Choroid plexus epithelial cell (primary cell): ENCODE results near the gene SLC35G2.
A peak's percentile ranks its signal among the peaks of the same experiment; 100 is the strongest.

Experiments
- DNase-seq: peaks from one replicate; pipeline ENCODE4 v3.0.0-alpha.2; 2010; ENCODE audit warnings: low read depth
- H3K4me3 ChIP-seq: 2 replicates; pipeline ENCODE4 v1.5.1; 2011; ENCODE audit warnings: low read depth, mild to moderate bottlenecking, control low read depth, low read length, moderate library complexity
- TF ChIP-seq, protein P1 (sequence below): conservative IDR thresholded peaks from 2 replicates; pipeline ENCODE4 v1.5.1; 2011; ENCODE audit warnings: low read depth, mild to moderate bottlenecking, control low read depth, inconsistent platforms, low read length, moderate library complexity

Gene SLC35G2

DNA sequence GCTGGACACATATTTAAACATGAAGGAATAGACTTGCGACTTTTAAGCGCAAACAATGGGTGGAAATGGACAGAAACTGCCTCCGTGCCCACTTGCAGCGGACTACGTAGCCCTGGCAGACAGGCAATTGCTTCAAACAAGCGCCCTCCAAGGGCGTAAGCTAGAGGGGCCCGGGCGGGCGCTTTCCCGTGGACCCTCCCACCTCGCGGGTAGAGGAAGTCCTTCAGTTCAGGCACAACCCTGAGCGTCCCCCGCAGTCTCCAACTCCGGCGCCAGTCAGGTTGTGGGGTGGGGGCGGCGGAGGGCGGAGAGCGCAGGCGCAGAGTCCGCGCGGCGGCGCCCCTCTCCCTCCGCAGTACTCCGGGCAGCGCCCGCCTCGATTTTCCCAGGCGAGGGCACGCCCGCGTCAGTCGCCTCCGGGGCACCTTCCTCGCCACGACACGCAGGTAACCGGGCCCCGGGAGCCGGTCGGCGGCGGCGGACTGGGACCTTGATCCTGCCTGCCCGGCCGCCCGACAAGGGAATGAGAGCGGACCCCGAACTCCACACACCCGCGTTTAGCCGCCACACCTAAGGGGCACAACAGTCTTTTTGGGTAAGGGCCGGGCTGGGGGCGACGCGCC lies at the start of gene SLC35G2:
SLC35G2 (plus strand) TSS at position 358 of the 623 bp plus-strand sequence. CDS start 35,335 bp downstream, outside the sequence.
- DNase-seq = peak; percentile 44
- peak within 1 kb of the TSS; percentile 80 for H3K4me3 ChIP-seq
- TF ChIP-seq, protein P1, sequence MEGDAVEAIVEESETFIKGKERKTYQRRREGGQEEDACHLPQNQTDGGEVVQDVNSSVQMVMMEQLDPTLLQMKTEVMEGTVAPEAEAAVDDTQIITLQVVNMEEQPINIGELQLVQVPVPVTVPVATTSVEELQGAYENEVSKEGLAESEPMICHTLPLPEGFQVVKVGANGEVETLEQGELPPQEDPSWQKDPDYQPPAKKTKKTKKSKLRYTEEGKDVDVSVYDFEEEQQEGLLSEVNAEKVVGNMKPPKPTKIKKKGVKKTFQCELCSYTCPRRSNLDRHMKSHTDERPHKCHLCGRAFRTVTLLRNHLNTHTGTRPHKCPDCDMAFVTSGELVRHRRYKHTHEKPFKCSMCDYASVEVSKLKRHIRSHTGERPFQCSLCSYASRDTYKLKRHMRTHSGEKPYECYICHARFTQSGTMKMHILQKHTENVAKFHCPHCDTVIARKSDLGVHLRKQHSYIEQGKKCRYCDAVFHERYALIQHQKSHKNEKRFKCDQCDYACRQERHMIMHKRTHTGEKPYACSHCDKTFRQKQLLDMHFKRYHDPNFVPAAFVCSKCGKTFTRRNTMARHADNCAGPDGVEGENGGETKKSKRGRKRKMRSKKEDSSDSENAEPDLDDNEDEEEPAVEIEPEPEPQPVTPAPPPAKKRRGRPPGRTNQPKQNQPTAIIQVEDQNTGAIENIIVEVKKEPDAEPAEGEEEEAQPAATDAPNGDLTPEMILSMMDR = peak; percentile 19

DNA sequence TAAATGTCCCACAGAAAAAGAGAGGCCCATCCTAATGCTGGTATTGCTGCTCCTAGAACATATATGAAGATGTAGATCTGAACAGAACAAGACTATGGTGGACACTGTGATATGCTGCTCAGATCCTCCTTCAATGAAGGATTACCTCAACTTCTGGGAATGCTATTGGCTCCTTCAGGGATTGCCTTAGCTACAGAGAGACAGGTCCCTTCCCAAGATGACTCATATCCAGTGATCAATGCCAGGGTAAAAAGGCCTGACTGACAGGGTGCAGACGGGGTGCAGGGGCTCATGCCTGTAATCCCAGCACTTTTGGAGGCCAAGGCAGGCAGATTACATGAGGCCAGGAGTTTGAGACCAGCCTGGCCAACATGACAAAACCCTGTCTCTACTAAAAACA lies 46.2 kb upstream of the SLC35G2 start:
- H3K4me3 ChIP-seq = no peak overlapping the region
- peak; percentile 23 for DNase-seq
- TF ChIP-seq, protein P1 = no peak

DNA sequence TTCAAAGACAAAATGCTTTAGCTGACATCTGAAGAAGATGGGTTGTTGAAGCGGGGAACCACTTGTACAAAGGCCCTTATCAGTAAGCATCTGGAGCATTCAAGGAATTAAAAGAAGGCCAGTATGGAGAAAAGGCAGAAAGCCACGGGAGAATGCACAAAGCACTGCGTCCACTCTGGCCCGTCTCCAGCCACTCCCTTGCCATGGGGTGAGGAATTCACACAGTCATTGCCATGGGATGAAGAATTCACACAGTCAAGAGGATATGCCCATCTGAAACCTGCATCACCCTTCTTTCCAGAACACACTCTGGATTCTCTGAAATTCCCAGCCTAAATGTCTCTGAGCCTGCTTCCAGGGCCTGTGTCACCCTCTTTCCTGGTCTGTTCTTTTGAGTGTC lies 40.1 kb upstream of the SLC35G2 start:
- peak; percentile 42 for DNase-seq
- TF ChIP-seq, protein P1 = no peak
- no peak overlapping the region for H3K4me3 ChIP-seq

DNA sequence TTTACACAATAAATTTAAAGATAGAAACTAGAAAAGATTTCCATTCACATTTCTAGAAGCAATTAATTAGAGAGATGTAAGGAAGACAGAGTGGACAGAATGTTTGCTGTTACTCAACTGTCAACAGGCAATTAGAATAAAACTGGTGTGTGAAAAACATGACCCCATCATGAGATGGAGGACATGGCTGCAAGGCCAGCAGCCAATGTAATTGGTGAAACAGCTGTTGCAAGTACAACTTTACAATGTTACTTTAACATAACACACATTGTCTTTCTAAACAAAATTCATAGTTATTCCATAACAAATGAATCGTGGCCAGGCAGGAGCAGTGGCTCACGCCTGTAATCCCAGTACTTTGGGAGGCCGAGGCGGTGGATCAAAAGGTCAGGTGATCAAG lies 38.2 kb upstream of the SLC35G2 start:
- H3K4me3 ChIP-seq = no peak overlapping the region
- no peak for DNase-seq
- TF ChIP-seq, protein P1 = no peak

DNA sequence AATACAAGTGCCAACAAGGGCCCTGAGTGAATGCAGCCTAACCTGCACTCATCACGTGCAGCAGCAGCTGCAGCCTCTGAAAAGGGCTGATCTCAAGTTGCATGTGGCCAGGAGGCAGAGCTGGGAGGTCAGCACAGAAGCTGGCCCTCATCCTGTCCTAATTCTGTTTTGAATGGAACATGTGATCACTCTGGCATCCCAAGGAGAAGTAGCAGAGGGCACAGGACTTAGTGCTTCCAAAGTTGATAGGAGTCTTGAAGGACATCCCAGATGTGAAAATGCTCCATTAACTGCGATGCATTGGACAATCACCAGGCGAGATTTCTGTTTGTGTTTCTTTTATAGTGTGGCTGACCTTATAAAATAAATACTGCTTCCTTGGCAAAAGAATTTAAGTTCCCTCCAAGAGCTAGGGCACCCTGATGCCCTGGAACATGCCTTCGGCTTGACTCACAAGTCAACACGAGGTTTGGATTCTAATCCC lies 35.2 kb upstream of the SLC35G2 start:
- DNase-seq = peak; percentile 53
- TF ChIP-seq, protein P1 = no peak
- no peak overlapping the region for H3K4me3 ChIP-seq

DNA sequence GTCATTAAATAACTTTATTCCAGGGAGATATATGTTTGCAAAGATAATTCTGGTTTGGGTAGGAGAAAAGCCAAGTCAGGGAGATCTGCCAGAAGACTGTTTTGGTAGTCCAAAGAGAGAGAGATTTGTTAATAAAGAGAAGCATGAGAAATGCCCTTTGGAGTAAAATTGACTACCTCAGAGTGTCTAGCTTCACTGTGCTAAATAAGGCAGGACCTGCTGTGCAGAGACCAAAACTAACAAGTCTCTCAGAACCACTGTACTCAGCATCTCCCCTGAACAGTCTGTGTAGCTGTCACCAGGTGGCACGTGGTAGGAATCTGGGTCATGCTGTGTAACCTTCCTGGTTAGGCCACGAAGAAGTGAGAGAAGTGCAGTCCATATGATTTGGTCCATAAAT lies 31.6 kb upstream of the SLC35G2 start:
- no peak overlapping the region for H3K4me3 ChIP-seq
- DNase-seq = peak; percentile 78
- TF ChIP-seq, protein P1 = no peak

DNA sequence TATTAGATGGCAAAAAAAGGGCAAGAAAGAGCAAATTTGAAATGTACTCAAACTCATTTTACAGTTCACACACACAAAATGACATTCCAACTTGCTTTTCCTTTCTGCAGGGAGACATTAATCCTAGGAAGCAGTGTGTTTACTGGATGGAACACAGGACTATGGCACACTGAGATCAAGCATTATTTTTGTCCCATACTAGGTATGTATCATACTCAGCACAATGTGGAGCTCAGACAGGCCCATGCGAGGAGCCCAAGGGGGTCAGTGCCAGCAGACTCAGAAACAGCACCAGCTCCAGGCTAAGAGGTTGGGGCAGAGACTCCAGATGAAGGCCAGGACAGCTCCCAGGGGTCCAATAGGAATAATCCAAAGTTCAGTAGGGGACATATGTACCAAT lies 30.8 kb upstream of the SLC35G2 start:
- H3K4me3 ChIP-seq = no peak overlapping the region
- no peak for DNase-seq

More for the DNA sequence above, 30.8 kb upstream of the SLC35G2 start:
- TF ChIP-seq, protein P1 = no peak
